ENCODE data around the gene NLRP6.
"Not testable (repeated sequence)": the region's sequence is repeated elsewhere in the genome, so short reads cannot be mapped to it uniquely, and the experiment has no call there.

Gene NLRP6

GRCh38 chr11:281486-282161, 3.4 kb downstream of the NLRP6 start:
- FAIRE-seq (no peak), DNase-seq (ENCODE audit: low spot score) (no peak)

- FAIRE-seq (no peak), DNase-seq (ENCODE audit: low spot score) (no peak)
Observed at GRCh38 chr11:282171-282570, 4.0 kb downstream of the NLRP6 start.

GRCh38 chr11:282630-283360, 4.6 kb downstream of the NLRP6 start:
- no peak for DNase-seq (ENCODE audit: low spot score)
- no peak for FAIRE-seq

- DNase-seq (ENCODE audit: low spot score): no peak
- FAIRE-seq: no peak
Observed at GRCh38 chr11:283405-284104, 5.3 kb downstream of the NLRP6 start.

GRCh38 chr11:284105-285020, 6.2 kb downstream of the NLRP6 start:
- FAIRE-seq: no peak

GRCh38 chr11:285021-285893, 7.0 kb downstream of the NLRP6 start:
- no peak for FAIRE-seq
- DNase-seq (ENCODE audit: low spot score): no peak

More at GRCh38 chr11:284105-285020, 6.2 kb downstream of the NLRP6 start:
- no peak for DNase-seq (ENCODE audit: low spot score)

- FAIRE-seq (no peak), DNase-seq (ENCODE audit: low spot score) (no peak)
Observed at GRCh38 chr11:285894-286220, 7.7 kb downstream of the NLRP6 start.

- FAIRE-seq; DNase-seq (ENCODE audit: low spot score): not testable (repeated sequence)
Observed at GRCh38 chr11:286977-287820, 9.0 kb downstream of the NLRP6 start.

GRCh38 chr11:287821-288477, 9.7 kb downstream of the NLRP6 start:
- FAIRE-seq (no peak), DNase-seq (ENCODE audit: low spot score) (no peak)

- peak; percentile 85 for DNase-seq (ENCODE audit: low spot score)
- FAIRE-seq: no peak
Observed at GRCh38 chr11:288478-289397, 10.5 kb downstream of the NLRP6 start, which contains the start of gene PGGHG. PGGHG (plus strand) TSS chr11:289126; CDS start chr11:289817, 691 bp downstream.

- no peak for FAIRE-seq
- no peak for DNase-seq (ENCODE audit: low spot score)
Observed at GRCh38 chr11:289398-289711, 11.1 kb downstream of the NLRP6 start.

GRCh38 chr11:289712-290620, 11.8 kb downstream of the NLRP6 start:
- FAIRE-seq (no peak), DNase-seq (ENCODE audit: low spot score) (no peak)

- no peak for FAIRE-seq
Observed at GRCh38 chr11:290621-291231, 12.5 kb downstream of the NLRP6 start.

GRCh38 chr11:291281-292210, 13.3 kb downstream of the NLRP6 start:
- no peak for DNase-seq (ENCODE audit: low spot score)

More at GRCh38 chr11:290621-291231, 12.5 kb downstream of the NLRP6 start:
- DNase-seq (ENCODE audit: low spot score): no peak

More at GRCh38 chr11:291281-292210, 13.3 kb downstream of the NLRP6 start:
- no peak for FAIRE-seq

Measured in urothelium cell line (cell line).